Liver (tissue), 3 donors: ENCODE data around the gene RAD51B.

ENCODE experiments used
- FOXA1 ChIP-seq: IDR thresholded peaks from 2 replicates; pipeline ENCODE4 v1.6.1; 2016; ENCODE audit warnings: antibody characterized with exemption
- GABPA ChIP-seq, 2 donors: IDR thresholded peaks in 1 of 2; conservative IDR thresholded peaks in 1 of 2; 2 replicates each; pipeline ENCODE4 v1.6.1; 2016; ENCODE audit warnings: antibody characterized with exemption in 2 of 2, mild to moderate bottlenecking in 1 of 2, moderate library complexity in 1 of 2
- HNF4A ChIP-seq, 2 donors: conservative IDR thresholded peaks; 2 replicates each; pipeline ENCODE4 v1.6.1; 2016; ENCODE audit warnings: antibody characterized with exemption in 2 of 2, mild to moderate bottlenecking in 2 of 2
- HNF4G ChIP-seq: IDR thresholded peaks from 2 replicates; pipeline ENCODE4 v1.6.1; 2016; ENCODE audit warnings: antibody characterized with exemption
- JUND ChIP-seq, 2 donors: IDR thresholded peaks; 2 replicates each; pipeline ENCODE4 v1.6.1; 2016; ENCODE audit warnings: antibody characterized with exemption in 2 of 2
- RAD21 ChIP-seq, 2 donors: IDR thresholded peaks; 2 replicates each; pipeline ENCODE4 v1.6.1; 2016; ENCODE audit warnings: antibody characterized with exemption in 2 of 2, mild to moderate bottlenecking in 2 of 2
- RXRA ChIP-seq, 2 donors: IDR thresholded peaks; 2 replicates each; pipeline ENCODE4 v1.6.1; 2017 to 2018; ENCODE audit warnings: antibody characterized with exemption in 2 of 2, mild to moderate bottlenecking in 1 of 2
- TAF1 ChIP-seq: conservative IDR thresholded peaks from 2 replicates; pipeline ENCODE4 v1.6.1; 2016; ENCODE audit warnings: antibody characterized with exemption, mild to moderate bottlenecking
- YY1 ChIP-seq: IDR thresholded peaks from 2 replicates; pipeline ENCODE4 v1.6.1; 2016; ENCODE audit warnings: antibody characterized with exemption, mild to moderate bottlenecking
- TF ChIP-seq, protein P1 (sequence below): IDR thresholded peaks from 2 replicates; pipeline ENCODE4 v1.6.1; 2016; ENCODE audit warnings: antibody characterized with exemption, mild to moderate bottlenecking
- TF ChIP-seq, protein P2 (sequence below): fragments of 150-350 bp; IDR thresholded peaks from 2 replicates; pipeline ENCODE4 v1.5.1; 2017; ENCODE audit warnings: improper control_type of control experiment, low read depth, low read length; ENCODE audit not compliant: missing input control
- TF ChIP-seq, protein P3 (sequence below): IDR thresholded peaks from 2 replicates; pipeline ENCODE4 v1.6.1; 2016; ENCODE audit warnings: antibody characterized with exemption
- TF ChIP-seq, protein P4 (sequence below): IDR thresholded peaks from 2 replicates; pipeline ENCODE4 v1.6.1; 2016; ENCODE audit warnings: antibody characterized with exemption
- donor health status: healthy.
- donor health status: healthy.

DNA sequence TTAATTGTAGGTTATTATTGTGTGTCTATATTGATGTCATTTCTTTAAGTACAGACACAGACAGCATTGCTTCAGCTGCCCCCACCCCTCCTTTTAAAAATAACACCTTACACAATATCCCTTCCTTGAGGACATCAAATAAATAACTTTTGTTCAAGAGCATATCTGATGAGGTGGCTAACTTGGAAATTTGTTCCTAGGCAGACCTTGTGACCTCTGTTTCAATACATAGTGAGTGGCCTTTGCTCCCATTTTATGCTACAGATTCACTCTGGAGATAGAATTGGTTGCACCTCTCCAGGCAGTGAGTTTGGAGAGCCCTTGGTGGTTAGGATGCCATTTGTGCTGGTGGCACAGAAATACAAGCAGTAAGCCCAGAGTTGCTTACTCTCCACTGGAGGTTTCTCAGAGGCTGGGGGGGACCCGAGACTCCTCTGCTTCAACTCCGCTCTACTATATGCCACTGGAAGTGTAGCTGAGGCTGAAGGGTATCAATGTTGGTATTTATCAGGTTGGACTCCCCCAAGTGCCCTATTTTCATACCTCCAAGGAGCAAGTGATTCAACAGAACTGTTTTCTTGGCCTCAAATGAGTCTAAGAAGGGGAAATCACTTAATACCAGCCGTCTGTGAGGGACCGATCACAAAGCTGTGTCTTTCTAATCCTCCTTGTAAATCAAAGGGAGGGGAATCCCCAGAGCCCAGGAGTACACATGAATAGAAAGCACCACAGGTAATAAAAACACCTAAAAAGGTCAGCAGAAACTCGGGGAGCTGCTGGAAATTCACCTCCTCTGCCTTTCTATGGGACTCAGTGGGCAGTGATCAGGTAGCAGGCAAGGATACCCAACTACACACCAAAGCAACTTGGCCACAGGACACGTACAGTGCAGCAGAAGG lies 463.1 kb downstream of the RAD51B start:
- TF ChIP-seq, protein P1, sequence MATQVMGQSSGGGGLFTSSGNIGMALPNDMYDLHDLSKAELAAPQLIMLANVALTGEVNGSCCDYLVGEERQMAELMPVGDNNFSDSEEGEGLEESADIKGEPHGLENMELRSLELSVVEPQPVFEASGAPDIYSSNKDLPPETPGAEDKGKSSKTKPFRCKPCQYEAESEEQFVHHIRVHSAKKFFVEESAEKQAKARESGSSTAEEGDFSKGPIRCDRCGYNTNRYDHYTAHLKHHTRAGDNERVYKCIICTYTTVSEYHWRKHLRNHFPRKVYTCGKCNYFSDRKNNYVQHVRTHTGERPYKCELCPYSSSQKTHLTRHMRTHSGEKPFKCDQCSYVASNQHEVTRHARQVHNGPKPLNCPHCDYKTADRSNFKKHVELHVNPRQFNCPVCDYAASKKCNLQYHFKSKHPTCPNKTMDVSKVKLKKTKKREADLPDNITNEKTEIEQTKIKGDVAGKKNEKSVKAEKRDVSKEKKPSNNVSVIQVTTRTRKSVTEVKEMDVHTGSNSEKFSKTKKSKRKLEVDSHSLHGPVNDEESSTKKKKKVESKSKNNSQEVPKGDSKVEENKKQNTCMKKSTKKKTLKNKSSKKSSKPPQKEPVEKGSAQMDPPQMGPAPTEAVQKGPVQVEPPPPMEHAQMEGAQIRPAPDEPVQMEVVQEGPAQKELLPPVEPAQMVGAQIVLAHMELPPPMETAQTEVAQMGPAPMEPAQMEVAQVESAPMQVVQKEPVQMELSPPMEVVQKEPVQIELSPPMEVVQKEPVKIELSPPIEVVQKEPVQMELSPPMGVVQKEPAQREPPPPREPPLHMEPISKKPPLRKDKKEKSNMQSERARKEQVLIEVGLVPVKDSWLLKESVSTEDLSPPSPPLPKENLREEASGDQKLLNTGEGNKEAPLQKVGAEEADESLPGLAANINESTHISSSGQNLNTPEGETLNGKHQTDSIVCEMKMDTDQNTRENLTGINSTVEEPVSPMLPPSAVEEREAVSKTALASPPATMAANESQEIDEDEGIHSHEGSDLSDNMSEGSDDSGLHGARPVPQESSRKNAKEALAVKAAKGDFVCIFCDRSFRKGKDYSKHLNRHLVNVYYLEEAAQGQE, result no peak
- TF ChIP-seq JUND (IDR thresholded peaks at IDR 0.05) (no peak), RAD21 (IDR thresholded peaks at IDR 0.05) (no peak), FOXA1 (no peak), TAF1 (no peak), HNF4A (conservative IDR thresholded peaks at IDR 0.05) (no peak), YY1 (no peak), RXRA (IDR thresholded peaks at IDR 0.05) (no peak), HNF4G (no peak), GABPA (IDR thresholded peaks at IDR 0.05 in 1 of 2, conservative IDR thresholded peaks at IDR 0.05 in 1 of 2) (no peak)
- TF ChIP-seq, protein P2, sequence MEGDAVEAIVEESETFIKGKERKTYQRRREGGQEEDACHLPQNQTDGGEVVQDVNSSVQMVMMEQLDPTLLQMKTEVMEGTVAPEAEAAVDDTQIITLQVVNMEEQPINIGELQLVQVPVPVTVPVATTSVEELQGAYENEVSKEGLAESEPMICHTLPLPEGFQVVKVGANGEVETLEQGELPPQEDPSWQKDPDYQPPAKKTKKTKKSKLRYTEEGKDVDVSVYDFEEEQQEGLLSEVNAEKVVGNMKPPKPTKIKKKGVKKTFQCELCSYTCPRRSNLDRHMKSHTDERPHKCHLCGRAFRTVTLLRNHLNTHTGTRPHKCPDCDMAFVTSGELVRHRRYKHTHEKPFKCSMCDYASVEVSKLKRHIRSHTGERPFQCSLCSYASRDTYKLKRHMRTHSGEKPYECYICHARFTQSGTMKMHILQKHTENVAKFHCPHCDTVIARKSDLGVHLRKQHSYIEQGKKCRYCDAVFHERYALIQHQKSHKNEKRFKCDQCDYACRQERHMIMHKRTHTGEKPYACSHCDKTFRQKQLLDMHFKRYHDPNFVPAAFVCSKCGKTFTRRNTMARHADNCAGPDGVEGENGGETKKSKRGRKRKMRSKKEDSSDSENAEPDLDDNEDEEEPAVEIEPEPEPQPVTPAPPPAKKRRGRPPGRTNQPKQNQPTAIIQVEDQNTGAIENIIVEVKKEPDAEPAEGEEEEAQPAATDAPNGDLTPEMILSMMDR, result no peak
- TF ChIP-seq, protein P3, sequence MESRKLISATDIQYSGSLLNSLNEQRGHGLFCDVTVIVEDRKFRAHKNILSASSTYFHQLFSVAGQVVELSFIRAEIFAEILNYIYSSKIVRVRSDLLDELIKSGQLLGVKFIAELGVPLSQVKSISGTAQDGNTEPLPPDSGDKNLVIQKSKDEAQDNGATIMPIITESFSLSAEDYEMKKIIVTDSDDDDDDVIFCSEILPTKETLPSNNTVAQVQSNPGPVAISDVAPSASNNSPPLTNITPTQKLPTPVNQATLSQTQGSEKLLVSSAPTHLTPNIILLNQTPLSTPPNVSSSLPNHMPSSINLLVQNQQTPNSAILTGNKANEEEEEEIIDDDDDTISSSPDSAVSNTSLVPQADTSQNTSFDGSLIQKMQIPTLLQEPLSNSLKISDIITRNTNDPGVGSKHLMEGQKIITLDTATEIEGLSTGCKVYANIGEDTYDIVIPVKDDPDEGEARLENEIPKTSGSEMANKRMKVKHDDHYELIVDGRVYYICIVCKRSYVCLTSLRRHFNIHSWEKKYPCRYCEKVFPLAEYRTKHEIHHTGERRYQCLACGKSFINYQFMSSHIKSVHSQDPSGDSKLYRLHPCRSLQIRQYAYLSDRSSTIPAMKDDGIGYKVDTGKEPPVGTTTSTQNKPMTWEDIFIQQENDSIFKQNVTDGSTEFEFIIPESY, result no peak
- TF ChIP-seq, protein P4, sequence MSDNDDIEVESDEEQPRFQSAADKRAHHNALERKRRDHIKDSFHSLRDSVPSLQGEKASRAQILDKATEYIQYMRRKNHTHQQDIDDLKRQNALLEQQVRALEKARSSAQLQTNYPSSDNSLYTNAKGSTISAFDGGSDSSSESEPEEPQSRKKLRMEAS, result no peak
